ENCODE results near the gene KRTAP2-2.

KRTAP2-2 gene

DNA sequence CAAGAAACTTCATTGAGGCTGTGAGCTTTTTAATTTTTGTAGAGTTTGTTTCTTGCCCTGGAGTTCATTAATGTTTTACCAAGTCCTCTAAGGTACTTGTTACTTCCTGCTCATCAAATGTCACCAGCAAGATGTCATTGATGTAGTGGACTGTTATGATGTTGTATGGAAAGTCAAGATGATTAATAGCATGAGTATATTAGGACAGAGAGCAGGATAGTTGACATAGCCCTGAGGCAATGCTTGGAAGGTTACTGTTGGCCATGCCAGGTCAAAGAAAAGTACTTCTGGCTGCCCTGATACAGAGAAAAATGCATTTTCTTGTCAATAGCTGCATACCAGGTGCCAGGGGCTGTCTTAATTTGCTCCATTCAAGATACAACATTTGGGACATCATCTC lies 34.7 kb downstream of the KRTAP2-2 start:
- TF ChIP-seq, protein P1, sequence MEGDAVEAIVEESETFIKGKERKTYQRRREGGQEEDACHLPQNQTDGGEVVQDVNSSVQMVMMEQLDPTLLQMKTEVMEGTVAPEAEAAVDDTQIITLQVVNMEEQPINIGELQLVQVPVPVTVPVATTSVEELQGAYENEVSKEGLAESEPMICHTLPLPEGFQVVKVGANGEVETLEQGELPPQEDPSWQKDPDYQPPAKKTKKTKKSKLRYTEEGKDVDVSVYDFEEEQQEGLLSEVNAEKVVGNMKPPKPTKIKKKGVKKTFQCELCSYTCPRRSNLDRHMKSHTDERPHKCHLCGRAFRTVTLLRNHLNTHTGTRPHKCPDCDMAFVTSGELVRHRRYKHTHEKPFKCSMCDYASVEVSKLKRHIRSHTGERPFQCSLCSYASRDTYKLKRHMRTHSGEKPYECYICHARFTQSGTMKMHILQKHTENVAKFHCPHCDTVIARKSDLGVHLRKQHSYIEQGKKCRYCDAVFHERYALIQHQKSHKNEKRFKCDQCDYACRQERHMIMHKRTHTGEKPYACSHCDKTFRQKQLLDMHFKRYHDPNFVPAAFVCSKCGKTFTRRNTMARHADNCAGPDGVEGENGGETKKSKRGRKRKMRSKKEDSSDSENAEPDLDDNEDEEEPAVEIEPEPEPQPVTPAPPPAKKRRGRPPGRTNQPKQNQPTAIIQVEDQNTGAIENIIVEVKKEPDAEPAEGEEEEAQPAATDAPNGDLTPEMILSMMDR (conservative IDR thresholded peaks at IDR 0.05; ENCODE audit: low read depth, low read length), result no peak

DNA sequence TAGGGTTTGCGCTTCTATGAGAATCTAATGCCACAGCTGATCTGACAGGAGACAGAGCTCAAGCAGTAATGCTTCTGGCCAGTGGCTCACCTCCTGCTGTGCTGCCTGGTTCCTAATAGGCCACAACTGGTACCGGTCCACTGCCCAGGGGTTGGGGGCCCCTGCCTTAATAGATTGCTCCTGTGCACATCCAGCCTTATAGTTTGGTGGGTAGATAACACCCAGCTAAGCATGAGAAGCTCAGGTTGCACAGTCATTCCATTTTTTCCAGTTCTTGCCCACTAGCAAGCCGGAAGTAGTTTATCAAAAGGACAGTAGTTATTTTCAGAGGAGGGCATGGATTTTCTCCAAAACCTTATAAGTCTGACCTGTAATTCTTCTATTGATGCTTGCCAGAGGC lies 35.6 kb downstream of the KRTAP2-2 start:
- TF ChIP-seq, protein P1 (conservative IDR thresholded peaks at IDR 0.05; ENCODE audit: low read depth, low read length), result no peak
- no peak for DNase-seq (ENCODE audit: low read depth)
- H3K4me3 ChIP-seq (ENCODE audit: low read length), result no peak overlapping the region

More for the DNA sequence above, 34.7 kb downstream of the KRTAP2-2 start:
- no peak overlapping the region for H3K4me3 ChIP-seq (ENCODE audit: low read length)
- DNase-seq (ENCODE audit: low read depth), result no peak

DNA sequence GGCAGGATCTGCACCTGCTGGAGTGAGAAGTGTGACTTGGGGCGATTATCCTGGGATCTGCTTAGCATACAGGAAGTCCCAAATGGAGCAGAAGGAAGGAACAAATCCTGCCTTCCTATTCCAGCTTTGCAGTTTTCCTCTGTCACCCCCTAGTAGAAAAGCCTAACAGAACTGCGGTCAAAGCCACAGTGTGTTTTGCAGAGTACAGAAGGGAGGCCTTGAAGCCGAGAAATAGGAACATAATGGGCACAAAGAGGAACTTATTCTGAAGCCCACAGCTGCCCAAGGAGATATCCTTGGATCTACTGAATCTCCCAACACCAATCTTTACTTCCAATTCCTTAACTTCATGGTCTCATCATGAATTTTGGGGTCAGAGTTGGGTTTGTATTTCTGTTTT lies 36.5 kb downstream of the KRTAP2-2 start:
- H3K4me3 ChIP-seq (ENCODE audit: low read length), result no peak overlapping the region
- no peak for DNase-seq (ENCODE audit: low read depth)
- TF ChIP-seq, protein P1 (conservative IDR thresholded peaks at IDR 0.05; ENCODE audit: low read depth, low read length), result no peak

DNA sequence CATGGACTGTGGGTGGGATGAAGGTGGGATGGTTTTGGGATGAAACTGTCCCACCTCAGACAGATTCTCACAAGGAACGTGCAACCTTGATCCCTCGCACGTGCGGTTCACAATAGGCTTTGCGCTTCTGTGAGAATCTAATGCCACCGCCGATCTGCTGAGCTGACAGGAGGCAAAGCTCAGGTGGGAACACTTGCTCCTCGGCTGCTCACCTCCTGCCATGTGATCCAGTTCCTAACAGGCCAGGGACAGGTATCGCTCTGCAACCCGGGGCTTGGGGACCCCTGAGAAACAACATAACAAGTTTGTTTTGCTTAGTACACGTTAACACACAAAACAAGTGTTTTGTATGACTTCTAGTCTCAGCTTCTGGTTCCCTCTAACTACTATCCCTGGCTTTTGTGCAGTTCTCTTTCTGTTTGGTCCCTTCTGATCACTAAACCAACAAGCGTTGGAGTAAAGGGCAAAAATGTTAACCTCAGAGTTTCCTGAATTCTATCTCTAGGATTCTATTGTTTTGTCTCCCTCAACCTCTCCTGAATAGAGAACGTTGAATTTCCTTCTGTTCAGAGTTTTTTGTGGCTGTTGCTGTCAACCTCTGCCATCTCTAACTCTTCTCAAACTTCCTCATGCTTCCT lies 38.3 kb downstream of the KRTAP2-2 start:
- H3K4me3 ChIP-seq (ENCODE audit: low read length), result no peak overlapping the region
- TF ChIP-seq, protein P1 (conservative IDR thresholded peaks at IDR 0.05; ENCODE audit: low read depth, low read length), result no peak
- DNase-seq (ENCODE audit: low read depth), result no peak

DNA sequence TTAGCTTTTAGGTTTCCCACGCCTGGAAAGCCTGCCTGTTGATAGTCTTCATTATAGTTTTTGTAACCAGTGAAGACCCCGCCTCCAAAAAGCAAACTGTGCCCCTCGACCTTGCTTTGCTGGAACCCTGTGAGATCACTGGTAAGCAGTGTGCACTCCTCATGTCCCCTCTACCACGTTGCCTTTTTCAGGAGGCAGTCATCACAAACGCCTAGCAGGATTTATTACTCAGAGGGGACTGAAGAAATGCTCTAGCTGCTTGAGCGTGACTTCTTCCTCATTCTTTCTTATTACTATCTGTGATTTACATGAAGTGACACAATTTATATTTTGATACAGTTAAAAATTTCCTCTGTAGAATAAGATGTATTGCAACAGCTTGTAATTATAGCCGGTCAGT lies 39.6 kb downstream of the KRTAP2-2 start:
- no peak overlapping the region for H3K4me3 ChIP-seq (ENCODE audit: low read length)
- TF ChIP-seq, protein P1 (conservative IDR thresholded peaks at IDR 0.05; ENCODE audit: low read depth, low read length), result no peak
- no peak for DNase-seq (ENCODE audit: low read depth)

DNA sequence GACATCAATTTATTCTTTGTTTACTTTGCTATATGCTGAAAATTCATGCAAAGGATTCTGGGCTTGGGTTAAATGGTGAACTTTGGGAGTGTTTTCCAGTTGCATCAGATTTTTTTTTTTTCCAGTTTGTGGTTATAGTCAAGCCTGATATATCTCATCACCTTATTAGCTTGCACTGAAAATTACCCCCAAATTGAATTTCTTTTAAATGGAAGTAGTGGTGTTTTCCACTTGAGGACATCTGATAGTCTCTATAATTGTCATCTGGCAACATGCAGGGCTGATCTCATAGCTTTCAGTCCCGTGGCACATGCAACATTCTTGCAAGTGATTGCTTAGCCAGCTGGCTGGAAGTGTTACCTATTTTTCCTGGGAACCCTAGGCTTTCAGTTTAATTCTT lies 41.4 kb downstream of the KRTAP2-2 start:
- no peak overlapping the region for H3K4me3 ChIP-seq (ENCODE audit: low read length)
- no peak for DNase-seq (ENCODE audit: low read depth)
- TF ChIP-seq, protein P1 (conservative IDR thresholded peaks at IDR 0.05; ENCODE audit: low read depth, low read length), result no peak

DNA sequence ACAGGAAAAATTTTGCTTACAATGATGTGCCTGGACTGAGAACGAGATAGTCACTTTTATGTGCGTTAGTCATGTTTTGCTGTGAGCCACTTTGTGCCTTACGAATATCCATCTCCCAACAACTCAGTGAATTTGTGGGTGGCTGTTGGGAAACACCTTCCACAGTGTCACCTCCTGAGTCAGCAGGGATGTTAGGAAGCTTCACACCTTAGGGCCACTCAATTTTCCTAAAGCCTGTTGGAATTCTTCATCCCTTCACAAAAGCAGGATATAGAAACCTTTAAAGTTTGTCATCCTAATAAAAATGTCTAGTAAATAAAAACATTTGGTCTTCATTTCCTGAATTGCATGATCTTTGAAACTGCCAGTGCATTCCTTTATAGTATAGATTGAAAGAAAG lies 41.8 kb downstream of the KRTAP2-2 start:
- TF ChIP-seq, protein P1 (conservative IDR thresholded peaks at IDR 0.05; ENCODE audit: low read depth, low read length), result no peak
- no peak overlapping the region for H3K4me3 ChIP-seq (ENCODE audit: low read length)
- no peak for DNase-seq (ENCODE audit: low read depth)
